Smooth muscle cell (in vitro differentiated cells): ENCODE measurements around the gene CAPN15. TPM values are rescaled to one million over a fixed set of nuclear protein-coding genes. Genes with fewer than 3 reads are reported as not detected.

ENCODE experiments used
- DNase-seq: peaks from one replicate; lab custom pipeline; 2025; ENCODE audit not compliant: unreplicated experiment; lab: John Stamatoyannopoulos, UW
- H2AFZ ChIP-seq: fragments of 200-600 bp; sonication (generic); 2 replicates; pipeline ENCODE4 v1.6.0; 2016; ENCODE audit warnings: antibody characterized with exemption, low read depth, mild to moderate bottlenecking
- H3F3A ChIP-seq: fragments of 200-600 bp; sonication (generic); 2 replicates; pipeline ENCODE4 v1.6.0; 2017; ENCODE audit warnings: antibody characterized with exemption, low read depth
- H3K27ac ChIP-seq: fragments of 200-600 bp; sonication (generic); 2 replicates; pipeline ENCODE4 v1.5.1; 2016; ENCODE audit warnings: low read depth, mild to moderate bottlenecking
- H3K27me3 ChIP-seq: fragments of 200-600 bp; sonication (generic); 2 replicates; pipeline ENCODE4 v1.6.1; 2016; ENCODE audit warnings: low read depth, mild to moderate bottlenecking
- H3K36me3 ChIP-seq: fragments of 200-600 bp; sonication (generic); 2 replicates; pipeline ENCODE4 v1.5.1; 2016; ENCODE audit warnings: low read depth
- H3K4me1 ChIP-seq: fragments of 200-600 bp; sonication (generic); 2 replicates; pipeline ENCODE4 v1.5.1; 2016; ENCODE audit warnings: low read depth
- H3K4me2 ChIP-seq: fragments of 200-600 bp; sonication (generic); 2 replicates; pipeline ENCODE4 v1.6.0; 2016; ENCODE audit warnings: mild to moderate bottlenecking
- H3K4me3 ChIP-seq: fragments of 200-600 bp; sonication (generic); 2 replicates; pipeline ENCODE4 v1.5.1; 2016; ENCODE audit warnings: mild to moderate bottlenecking
- H3K79me2 ChIP-seq: fragments of 200-600 bp; sonication (generic); 2 replicates; pipeline ENCODE4 v1.6.0; 2016; ENCODE audit warnings: low read depth, mild to moderate bottlenecking
- H3K9ac ChIP-seq: fragments of 200-600 bp; sonication (generic); 2 replicates; pipeline ENCODE4 v1.6.0; 2016; ENCODE audit warnings: low read depth
- H3K9me3 ChIP-seq: fragments of 200-600 bp; sonication (generic); replicated peaks from 2 replicates; pipeline ENCODE4 v1.5.1; 2016; ENCODE audit warnings: low read depth
- H4K20me1 ChIP-seq: fragments of 200-600 bp; sonication (generic); 2 replicates; pipeline ENCODE4 v1.6.0; 2016; ENCODE audit warnings: low read depth
- CTCF ChIP-seq: fragments of 200-600 bp; sonication (generic); IDR thresholded peaks from 2 replicates; pipeline ENCODE4 v1.5.1; 2017; ENCODE audit warnings: borderline replicate concordance, mild to moderate bottlenecking, antibody characterized with exemption; ENCODE audit not compliant: insufficient read depth, poor library complexity, severe bottlenecking
- WGBS: methylation state at CpG from one replicate; pipeline ENCODE4 v1.1.7; 2016; ENCODE audit warnings: low lambda C conversion rate; 5-methylcytosine and 5-hydroxymethylcytosine counted together
- polyA plus RNA-seq: library from polyadenylated mRNA; unstranded; fragments of >200 nt; fragmentation: Nextera tagmentation; extraction: Ambion mirVana; gene quantifications from 2 replicates; pipeline ENCODE4 v1.2.1, GENCODE V29; 2016
- total RNA-seq: library from RNA; depleted of rRNA; stranded (reverse); fragments of >200 nt; gene quantifications from 2 replicates; pipeline ENCODE4 v1.2.3, GENCODE V29; 2014

The CAPN15 gene
- total and polyA plus RNA-seq, 2 experiments from 2014 or later: 14.7 to 18.7 TPM

GRCh38 chr16:507996-508395 is 19.5 kb upstream of the CAPN15 start:
- DNase-seq: no peak
- Histone ChIP-seq H3K27ac (no peak overlapping the region), H3K27me3 (no peaks in the 10 kb centered on the region), H3K4me3 (no peak overlapping the region), H2AFZ (no peak overlapping the region), H3K4me2 (no peak overlapping the region), H3K9ac (no peak overlapping the region), H3K36me3 (no peaks in the 10 kb centered on the region), H4K20me1 (no peaks in the 10 kb centered on the region), H3K79me2 (no peaks in the 10 kb centered on the region), H3F3A (no peaks in the 10 kb centered on the region), H3K4me1 (no peaks in the 10 kb centered on the region), H3K9me3 (no peaks in the 10 kb centered on the region)
- WGBS: 91% methylated on average over 6 of the region's 6 CpGs
- TF ChIP-seq CTCF: no peak

- Histone ChIP-seq H4K20me1 (no peaks in the 10 kb centered on the region), H3F3A (no peaks in the 10 kb centered on the region), H3K27me3 (no peaks in the 10 kb centered on the region), H3K36me3 (no peaks in the 10 kb centered on the region), H3K79me2 (no peaks in the 10 kb centered on the region), H3K27ac (no peak overlapping the region), H3K4me2 (no peak overlapping the region), H3K4me1 (no peaks in the 10 kb centered on the region), H3K9ac (no peak overlapping the region), H2AFZ (no peak overlapping the region), H3K9me3 (no peaks in the 10 kb centered on the region), H3K4me3 (no peak overlapping the region)
- no peak for DNase-seq
- WGBS: 94% methylated on average over 18 of the region's 18 CpGs
- TF ChIP-seq CTCF: no peak
Measured at GRCh38 chr16:508884-509736, 18.4 kb upstream of the CAPN15 start.

GRCh38 chr16:510066-510825 is 17.3 kb upstream of the CAPN15 start:
- H4K20me1 ChIP-seq: no peaks in the 10 kb centered on the region
- no peak for TF ChIP-seq CTCF
- no peak overlapping the region for H3K27ac ChIP-seq
- no peaks in the 10 kb centered on the region for H3K9me3 ChIP-seq
- H3K4me3 ChIP-seq: no peak overlapping the region
- no peaks in the 10 kb centered on the region for H3K36me3 ChIP-seq
- no peaks in the 10 kb centered on the region for H3K79me2 ChIP-seq
- no peak overlapping the region for H3K9ac ChIP-seq
- H3K27me3 ChIP-seq: no peaks in the 10 kb centered on the region
- 95% methylated on average over 32 of the region's 35 CpGs for WGBS
- H2AFZ ChIP-seq: no peak overlapping the region
- H3F3A ChIP-seq: no peaks in the 10 kb centered on the region
- no peak for DNase-seq
- H3K4me1 ChIP-seq: no peaks in the 10 kb centered on the region
- no peak overlapping the region for H3K4me2 ChIP-seq
